AG04449 (cell line): Measurements from ENCODE around the gene SIL1.

ENCODE experiments used
- CTCF ChIA-PET: fragments of 350-600 bp; formaldehyde crosslinking; extraction: SDS; loops from one replicate; lab custom pipeline; 2021; ENCODE audit warnings: antibody characterized with exemption; lab: Yijun Ruan, JAX
- POLR2A ChIA-PET: fragments of 400-600, 350-600 bp; formaldehyde crosslinking; extraction: SDS; loops from one replicate; lab custom pipeline; 2020; ENCODE audit warnings: antibody characterized with exemption, inconsistent platforms; lab: Yijun Ruan, JAX
- DNase-seq: peaks from one replicate; pipeline ENCODE4 v3.0.0-alpha.2; 2010; ENCODE audit warnings: low read depth, low spot score
- H3K4me3 ChIP-seq: 2 replicates; pipeline ENCODE4 v1.5.1; 2011; ENCODE audit warnings: low read depth, mild to moderate bottlenecking, control low read depth, low read length
- CTCF ChIP-seq: IDR thresholded peaks from one replicate; pipeline ENCODE4 v1.5.1; 2011; ENCODE audit warnings: mild to moderate bottlenecking, moderate library complexity, low read length, control low read depth, inconsistent platforms; ENCODE audit not compliant: insufficient read depth; ENCODE audit errors: missing control alignments

Gene SIL1

GRCh38 chr5:138905541-138905940 lies 292.6 kb downstream of the SIL1 start:
- DNase-seq = peak; percentile 71
- ChIA-PET CTCF (no interaction called here), POLR2A (interaction anchor here (0.5 kb wide), 1 partner anchor 11 kb away, joined by 3 read pairs; no protein-coding TSS in a partner anchor)

GRCh38 chr5:138903130-138903775 lies 294.9 kb downstream of the SIL1 start:
- ChIA-PET POLR2A (no interaction called here), CTCF (interaction anchor here (1.0 kb wide), 1 partner anchor 78 kb away, joined by 4 read pairs; no protein-coding TSS in a partner anchor)
- no peak overlapping the region for H3K4me3 ChIP-seq
- no peak for TF ChIP-seq CTCF
- DNase-seq = peak; percentile 10

More at GRCh38 chr5:138905541-138905940, 292.6 kb downstream of the SIL1 start:
- H3K4me3 ChIP-seq = no peak overlapping the region
- TF ChIP-seq CTCF = no peak

GRCh38 chr5:138901716-138902115 lies 296.5 kb downstream of the SIL1 start:
- ChIA-PET CTCF (interaction anchor here (0.8 kb wide), 1 partner anchor 322 kb away, joined by 3 read pairs; no protein-coding TSS in a partner anchor), POLR2A (no interaction called here)
- no peak for TF ChIP-seq CTCF
- DNase-seq = no peak
- no peak overlapping the region for H3K4me3 ChIP-seq

GRCh38 chr5:138900281-138900965 lies 297.7 kb downstream of the SIL1 start:
- ChIA-PET POLR2A (no interaction called here), CTCF (no interaction called here)
- DNase-seq = no peak
- no peak for TF ChIP-seq CTCF
- no peak overlapping the region for H3K4me3 ChIP-seq

GRCh38 chr5:138898742-138899141 lies 299.4 kb downstream of the SIL1 start:
- no peak for TF ChIP-seq CTCF
- ChIA-PET CTCF (no interaction called here), POLR2A (no interaction called here)
- no peak overlapping the region for H3K4me3 ChIP-seq
- DNase-seq = no peak

GRCh38 chr5:138898299-138898698 lies 299.9 kb downstream of the SIL1 start:
- POLR2A ChIA-PET = no interaction called here
- CTCF ChIA-PET = no interaction called here
- TF ChIP-seq CTCF = no peak
- H3K4me3 ChIP-seq = no peak overlapping the region
- no peak for DNase-seq
